HG03060 (cell line): ENCODE results near the gene MESP1.

Experiments used
- ATAC-seq: cut with Tn5 transposase; IDR thresholded peaks from one replicate; pipeline ENCODE4 v1.9.1; 2021; ENCODE audit warnings: low read depth, moderate number of reproducible peaks; ENCODE audit not compliant: unreplicated experiment

MESP1 gene

GRCh38 chr15:89781891-89782618 lies 31.0 kb upstream of the MESP1 start:
- ATAC-seq: no peak

- no peak for ATAC-seq
These were observed 30.0 kb upstream of the MESP1 start for GRCh38 chr15:89781055-89781454.

GRCh38 chr15:89780601-89781000 lies 29.6 kb upstream of the MESP1 start:
- no peak for ATAC-seq

- ATAC-seq: no peak
These were observed 27.8 kb upstream of the MESP1 start for GRCh38 chr15:89778861-89779260.

GRCh38 chr15:89777782-89778380 lies 26.8 kb upstream of the MESP1 start:
- ATAC-seq: no peak

GRCh38 chr15:89777073-89777751 lies 26.2 kb upstream of the MESP1 start:
- no peak for ATAC-seq

GRCh38 chr15:89776274-89777072 lies 25.4 kb upstream of the MESP1 start, which contains the start of gene MESP2:
Gene MESP2, plus strand, starts transcription at chr15:89776332. Its CDS starts 26 bp downstream, at chr15:89776358.
- ATAC-seq: no peak

GRCh38 chr15:89775815-89776214 lies 24.8 kb upstream of the MESP1 start:
- ATAC-seq: no peak

GRCh38 chr15:89774492-89774891 lies 23.4 kb upstream of the MESP1 start:
- no peak for ATAC-seq

GRCh38 chr15:89772932-89773583 lies 22.0 kb upstream of the MESP1 start:
- no peak for ATAC-seq

- no peak for ATAC-seq
These were observed 19.0 kb upstream of the MESP1 start for GRCh38 chr15:89770041-89770440.

- ATAC-seq: no peak
These were observed 18.3 kb upstream of the MESP1 start for GRCh38 chr15:89769366-89769765.

- no peak for ATAC-seq
These were observed 17.0 kb upstream of the MESP1 start for GRCh38 chr15:89768071-89768500.

GRCh38 chr15:89767411-89767915 lies 16.4 kb upstream of the MESP1 start:
- ATAC-seq: no peak

- ATAC-seq: no peak
These were observed 15.6 kb upstream of the MESP1 start for GRCh38 chr15:89766357-89767311.

GRCh38 chr15:89765694-89766093 lies 14.6 kb upstream of the MESP1 start:
- no peak for ATAC-seq

- no peak for ATAC-seq
These were observed 10.9 kb upstream of the MESP1 start for GRCh38 chr15:89761929-89762328.

GRCh38 chr15:89761009-89761831 lies 10.2 kb upstream of the MESP1 start:
- ATAC-seq: no peak
